Measurements from ENCODE around the gene SEMA6B.

The SEMA6B gene

GRCh38 chr19:4501691-4502090 lies 57.8 kb downstream of the SEMA6B start:
- Histone ChIP-seq H3K27me3 (ENCODE audit: low read length) (no peaks in the 10 kb centered on the region), H3K9me3 (ENCODE audit: insufficient read depth, low read length) (no peaks in the 10 kb centered on the region), H3F3A (ENCODE audit: insufficient read depth) (no peaks in the 10 kb centered on the region), H3K9me2 (replicated peaks; ENCODE audit: insufficient read depth, low read length) (no peaks in the 10 kb centered on the region), H4K20me1 (ENCODE audit: low read depth, low read length) (no peaks in the 10 kb centered on the region), H3K79me2 (ENCODE audit: insufficient read depth, low read length) (no peaks in the 10 kb centered on the region), H3K36me3 (ENCODE audit: low read length) (no peaks in the 10 kb centered on the region), H3K9ac (ENCODE audit: low read length) (no peak overlapping the region), H3K4me3 (ENCODE audit: insufficient read depth, low read length, poor library complexity, severe bottlenecking) (no peak overlapping the region), H3K4me2 (ENCODE audit: low read depth, low read length, poor library complexity, severe bottlenecking) (no peak overlapping the region), H2AFZ (ENCODE audit: low read depth, low read length, severe bottlenecking) (no peak overlapping the region), H3K27ac (ENCODE audit: low read depth, low read length) (no peak overlapping the region)
- TF ChIP-seq CTCF (IDR thresholded peaks at IDR 0.05; ENCODE audit: insufficient read depth, low read length, poor library complexity, severe bottlenecking) (no peak), EZH2phosphoT487 (conservative IDR thresholded peaks at IDR 0.05; ENCODE audit: low read length) (no peak)

- no peak for TF ChIP-seq CTCF (IDR thresholded peaks at IDR 0.05; ENCODE audit: insufficient read depth, low read length, poor library complexity, severe bottlenecking)
- no peak for TF ChIP-seq EZH2phosphoT487 (conservative IDR thresholded peaks at IDR 0.05; ENCODE audit: low read length)
- no peaks in the 10 kb centered on the region for H3K27me3 ChIP-seq (ENCODE audit: low read length)
- H3K4me2 ChIP-seq (ENCODE audit: low read depth, low read length, poor library complexity, severe bottlenecking) = no peak overlapping the region
- no peaks in the 10 kb centered on the region for H3K79me2 ChIP-seq (ENCODE audit: insufficient read depth, low read length)
- no peaks in the 10 kb centered on the region for H3K9me2 ChIP-seq (replicated peaks; ENCODE audit: insufficient read depth, low read length)
- no peaks in the 10 kb centered on the region for H3K9me3 ChIP-seq (ENCODE audit: insufficient read depth, low read length)
- no peak overlapping the region for H3K9ac ChIP-seq (ENCODE audit: low read length)
- H3K4me3 ChIP-seq (ENCODE audit: insufficient read depth, low read length, poor library complexity, severe bottlenecking) = no peak overlapping the region
- no peaks in the 10 kb centered on the region for H3K36me3 ChIP-seq (ENCODE audit: low read length)
- no peak overlapping the region for H2AFZ ChIP-seq (ENCODE audit: low read depth, low read length, severe bottlenecking)
- no peaks in the 10 kb centered on the region for H4K20me1 ChIP-seq (ENCODE audit: low read depth, low read length)
- H3F3A ChIP-seq (ENCODE audit: insufficient read depth) = no peaks in the 10 kb centered on the region
- H3K27ac ChIP-seq (ENCODE audit: low read depth, low read length) = no peak overlapping the region
Observed at GRCh38 chr19:4500841-4501591, 58.5 kb downstream of the SEMA6B start.

- H3K9me2 ChIP-seq (replicated peaks; ENCODE audit: insufficient read depth, low read length) = no peaks in the 10 kb centered on the region
- H3K9me3 ChIP-seq (ENCODE audit: insufficient read depth, low read length) = no peaks in the 10 kb centered on the region
- H3K27me3 ChIP-seq (ENCODE audit: low read length) = no peaks in the 10 kb centered on the region
- H3K79me2 ChIP-seq (ENCODE audit: insufficient read depth, low read length) = no peaks in the 10 kb centered on the region
- TF ChIP-seq EZH2phosphoT487 (conservative IDR thresholded peaks at IDR 0.05; ENCODE audit: low read length) (no peak), CTCF (IDR thresholded peaks at IDR 0.05; ENCODE audit: insufficient read depth, low read length, poor library complexity, severe bottlenecking) (no peak)
- H4K20me1 ChIP-seq (ENCODE audit: low read depth, low read length) = no peaks in the 10 kb centered on the region
- no peak overlapping the region for H3K27ac ChIP-seq (ENCODE audit: low read depth, low read length)
- no peak overlapping the region for H3K4me2 ChIP-seq (ENCODE audit: low read depth, low read length, poor library complexity, severe bottlenecking)
- no peak overlapping the region for H3K9ac ChIP-seq (ENCODE audit: low read length)
- H3K4me3 ChIP-seq (ENCODE audit: insufficient read depth, low read length, poor library complexity, severe bottlenecking) = no peak overlapping the region
- H3F3A ChIP-seq (ENCODE audit: insufficient read depth) = no peaks in the 10 kb centered on the region
- no peaks in the 10 kb centered on the region for H3K36me3 ChIP-seq (ENCODE audit: low read length)
- no peak overlapping the region for H2AFZ ChIP-seq (ENCODE audit: low read depth, low read length, severe bottlenecking)
Observed at GRCh38 chr19:4499855-4500254, 59.6 kb downstream of the SEMA6B start.
